HG02973 (cell line): ENCODE data around the gene ABCG1.

ENCODE experiments used
- ATAC-seq: cut with Tn5 transposase; IDR thresholded peaks from one replicate; pipeline ENCODE4 v1.9.1; 2021; ENCODE audit warnings: moderate library complexity; ENCODE audit not compliant: unreplicated experiment

The ABCG1 gene

GRCh38 chr21:42266971-42267556 is 48.1 kb downstream of the ABCG1 start:
- no peak for ATAC-seq

GRCh38 chr21:42269386-42269785 is 50.4 kb downstream of the ABCG1 start:
- no peak for ATAC-seq

- no peak for ATAC-seq
Measured at GRCh38 chr21:42271065-42271464, 52.1 kb downstream of the ABCG1 start.

GRCh38 chr21:42272109-42272962 is 53.4 kb downstream of the ABCG1 start:
- ATAC-seq = no peak

- no peak for ATAC-seq
Measured at GRCh38 chr21:42272984-42273600, 54.2 kb downstream of the ABCG1 start.

- no peak for ATAC-seq
Measured at GRCh38 chr21:42276076-42276475, 57.1 kb downstream of the ABCG1 start.

GRCh38 chr21:42276526-42277154 is 57.7 kb downstream of the ABCG1 start:
- no peak for ATAC-seq

GRCh38 chr21:42277593-42277992 is 58.7 kb downstream of the ABCG1 start:
- ATAC-seq = no peak

- ATAC-seq = no peak
Measured at GRCh38 chr21:42278451-42279149, 59.7 kb downstream of the ABCG1 start.

GRCh38 chr21:42279341-42279871 is 60.5 kb downstream of the ABCG1 start:
- ATAC-seq = no peak

GRCh38 chr21:42279888-42280287 is 60.9 kb downstream of the ABCG1 start:
- no peak for ATAC-seq

GRCh38 chr21:42280356-42281180 is 61.6 kb downstream of the ABCG1 start:
- ATAC-seq = no peak

- ATAC-seq = no peak
Measured at GRCh38 chr21:42281181-42281680, 62.3 kb downstream of the ABCG1 start.

- ATAC-seq = no peak
Measured at GRCh38 chr21:42282021-42282420, 63.1 kb downstream of the ABCG1 start.

GRCh38 chr21:42282715-42283114 is 63.8 kb downstream of the ABCG1 start:
- no peak for ATAC-seq

GRCh38 chr21:42285569-42286245 is 66.8 kb downstream of the ABCG1 start:
- no peak for ATAC-seq

- no peak for ATAC-seq
Measured at GRCh38 chr21:42286416-42286815, 67.5 kb downstream of the ABCG1 start.

- no peak for ATAC-seq
Measured at GRCh38 chr21:42287193-42288083, 68.5 kb downstream of the ABCG1 start.
